Astrocyte (in vitro differentiated cells and primary cell): ENCODE data around the gene NCAPD2. TPM values are rescaled to one million over a fixed set of nuclear protein-coding genes. Genes with fewer than 3 reads are reported as not detected.
A peak's percentile ranks its signal among the peaks of the same experiment; 100 is the strongest.

Source experiments
- DNase-seq: peaks from one replicate; pipeline ENCODE4 v3.0.0-alpha.2; 2010; ENCODE audit warnings: low read depth
- FAIRE-seq: peaks from 2 replicates; lab custom pipeline; 2011; peaks lifted over from hg19 to GRCh38; lab: Jason Lieb, UNC
- H2AFZ ChIP-seq: 2 replicates; pipeline ENCODE4 v1.6.0; 2012; ENCODE audit warnings: low read depth, low read length, inconsistent platforms
- H3K27ac ChIP-seq: 2 replicates; pipeline ENCODE4 v1.5.1; 2011; ENCODE audit warnings: low read depth, low read length, inconsistent platforms
- H3K27me3 ChIP-seq: 2 replicates; pipeline ENCODE4 v1.6.0; 2011; ENCODE audit warnings: low read length, inconsistent platforms; ENCODE audit not compliant: insufficient read depth
- H3K36me3 ChIP-seq: 2 replicates; pipeline ENCODE4 v1.5.1; 2011; ENCODE audit warnings: low read length, inconsistent platforms; ENCODE audit not compliant: insufficient read depth
- H3K4me1 ChIP-seq: 2 replicates; pipeline ENCODE4 v1.5.1; 2011; ENCODE audit warnings: low read length, inconsistent platforms; ENCODE audit not compliant: insufficient read depth
- H3K4me2 ChIP-seq: 2 replicates; pipeline ENCODE4 v1.6.0; 2012; ENCODE audit warnings: low read length, inconsistent platforms
- H3K4me3 ChIP-seq: 2 replicates; pipeline ENCODE4 v1.5.1; 2011; ENCODE audit warnings: low read depth, mild to moderate bottlenecking, low read length, inconsistent platforms; ENCODE audit not compliant: insufficient read depth
- H3K79me2 ChIP-seq: 2 replicates; pipeline ENCODE4 v1.6.0; 2012; ENCODE audit warnings: mild to moderate bottlenecking, low read length, inconsistent platforms; ENCODE audit not compliant: insufficient read depth
- H3K9ac ChIP-seq: 2 replicates; pipeline ENCODE4 v1.6.0; 2012; ENCODE audit warnings: mild to moderate bottlenecking, low read length, inconsistent platforms
- H3K9me3 ChIP-seq: 2 replicates; pipeline ENCODE4 v1.5.1; 2012; ENCODE audit warnings: low read depth, mild to moderate bottlenecking, low read length, inconsistent platforms; ENCODE audit not compliant: insufficient read depth
- H4K20me1 ChIP-seq: 2 replicates; pipeline ENCODE4 v1.6.0; 2012; ENCODE audit warnings: low read length, inconsistent platforms; ENCODE audit not compliant: insufficient read depth
- H3K27ac Mint-ChIP-seq: one replicate; pipeline ENCODE4 v1.8.0; 2021; ENCODE audit warnings: mild to moderate bottlenecking, mixed read lengths; ENCODE audit not compliant: unreplicated experiment
- H3K27me3 Mint-ChIP-seq: one replicate; pipeline ENCODE4 v1.8.0; 2021; ENCODE audit warnings: low read depth, mixed read lengths; ENCODE audit not compliant: unreplicated experiment
- H3K36me3 Mint-ChIP-seq: one replicate; pipeline ENCODE4 v1.8.0; 2021; ENCODE audit warnings: low read depth, mixed read lengths; ENCODE audit not compliant: unreplicated experiment
- H3K4me1 Mint-ChIP-seq: one replicate; pipeline ENCODE4 v1.8.0; 2021; ENCODE audit warnings: low read depth, mixed read lengths; ENCODE audit not compliant: unreplicated experiment
- H3K4me3 Mint-ChIP-seq: one replicate; pipeline ENCODE4 v1.8.0; 2021; ENCODE audit warnings: mild to moderate bottlenecking, moderate library complexity, mixed read lengths; ENCODE audit not compliant: unreplicated experiment
- H3K9me3 Mint-ChIP-seq: one replicate; pipeline ENCODE4 v1.8.0; 2021; ENCODE audit warnings: mild to moderate bottlenecking, mixed read lengths; ENCODE audit not compliant: unreplicated experiment
- EZH2 ChIP-seq: IDR thresholded peaks from 2 replicates; pipeline ENCODE4 v1.6.1; 2012; ENCODE audit warnings: mild to moderate bottlenecking, low read length, inconsistent platforms; ENCODE audit not compliant: insufficient read depth
- total RNA-seq: library from RNA; stranded (reverse); gene quantifications from 2 replicates; pipeline ENCODE4 v1.2.1, GENCODE V29; 2021
- TF ChIP-seq, protein P1 (sequence below): IDR thresholded peaks from 2 replicates; pipeline ENCODE4 v1.5.1; 2011; ENCODE audit warnings: low read depth, mild to moderate bottlenecking, inconsistent platforms, low read length, moderate library complexity; ENCODE audit not compliant: insufficient read depth

Gene NCAPD2
- total RNA-seq, 1 donor from 2014 or later: 18.6 TPM

DNA sequence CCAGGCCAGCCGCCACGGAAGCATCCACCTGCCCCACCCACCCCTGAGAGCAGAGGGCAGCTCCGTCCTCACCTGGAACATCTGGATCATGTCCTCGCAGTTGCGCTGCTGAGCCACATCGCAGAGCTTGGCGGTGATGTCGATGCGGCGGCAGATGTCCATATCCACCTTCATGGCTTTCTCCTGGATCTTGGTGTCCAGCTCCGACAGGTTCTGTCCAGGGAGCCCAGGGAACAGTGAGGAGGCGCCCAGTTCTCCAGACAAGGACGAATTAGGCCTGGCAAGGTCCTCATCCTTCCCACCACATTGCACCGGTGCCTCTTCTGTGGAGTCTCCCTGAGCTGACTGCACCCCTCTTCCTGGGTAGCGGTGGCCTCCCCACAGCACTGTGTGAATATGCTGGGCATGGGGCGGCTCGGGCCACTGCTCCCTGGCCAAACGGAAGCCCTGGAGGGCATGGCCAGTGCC lies 55.8 kb downstream of the NCAPD2 start:
- Histone ChIP-seq H3K4me2 (peak overlapping the region; percentile 82), H3K27me3 (no peaks in the 10 kb centered on the region), H3K27ac (peak overlapping the region; percentile 88), H3K36me3 (peaks cover 8% of the 10 kb centered on the region), H3K79me2 (peaks cover 71% of the 10 kb centered on the region), H3K9ac (peak overlapping the region; percentile 79), H4K20me1 (peaks cover 25% of the 10 kb centered on the region), H3K9me3 (no peaks in the 10 kb centered on the region), H2AFZ (no peak overlapping the region), H3K4me3 (no peak overlapping the region), H3K4me1 (peaks cover 79% of the 10 kb centered on the region)
- Mint-ChIP-seq H3K27me3 (no peaks in the 10 kb centered on the region), H3K9me3 (no peaks in the 10 kb centered on the region), H3K36me3 (peaks cover 17% of the 10 kb centered on the region), H3K4me1 (peaks cover 52% of the 10 kb centered on the region), H3K4me3 (no peak overlapping the region), H3K27ac (peak overlapping the region; percentile 58)
- TF ChIP-seq, protein P1, sequence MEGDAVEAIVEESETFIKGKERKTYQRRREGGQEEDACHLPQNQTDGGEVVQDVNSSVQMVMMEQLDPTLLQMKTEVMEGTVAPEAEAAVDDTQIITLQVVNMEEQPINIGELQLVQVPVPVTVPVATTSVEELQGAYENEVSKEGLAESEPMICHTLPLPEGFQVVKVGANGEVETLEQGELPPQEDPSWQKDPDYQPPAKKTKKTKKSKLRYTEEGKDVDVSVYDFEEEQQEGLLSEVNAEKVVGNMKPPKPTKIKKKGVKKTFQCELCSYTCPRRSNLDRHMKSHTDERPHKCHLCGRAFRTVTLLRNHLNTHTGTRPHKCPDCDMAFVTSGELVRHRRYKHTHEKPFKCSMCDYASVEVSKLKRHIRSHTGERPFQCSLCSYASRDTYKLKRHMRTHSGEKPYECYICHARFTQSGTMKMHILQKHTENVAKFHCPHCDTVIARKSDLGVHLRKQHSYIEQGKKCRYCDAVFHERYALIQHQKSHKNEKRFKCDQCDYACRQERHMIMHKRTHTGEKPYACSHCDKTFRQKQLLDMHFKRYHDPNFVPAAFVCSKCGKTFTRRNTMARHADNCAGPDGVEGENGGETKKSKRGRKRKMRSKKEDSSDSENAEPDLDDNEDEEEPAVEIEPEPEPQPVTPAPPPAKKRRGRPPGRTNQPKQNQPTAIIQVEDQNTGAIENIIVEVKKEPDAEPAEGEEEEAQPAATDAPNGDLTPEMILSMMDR: no peak
- TF ChIP-seq EZH2: no peak
- no peak for DNase-seq
- FAIRE-seq: no peak

DNA sequence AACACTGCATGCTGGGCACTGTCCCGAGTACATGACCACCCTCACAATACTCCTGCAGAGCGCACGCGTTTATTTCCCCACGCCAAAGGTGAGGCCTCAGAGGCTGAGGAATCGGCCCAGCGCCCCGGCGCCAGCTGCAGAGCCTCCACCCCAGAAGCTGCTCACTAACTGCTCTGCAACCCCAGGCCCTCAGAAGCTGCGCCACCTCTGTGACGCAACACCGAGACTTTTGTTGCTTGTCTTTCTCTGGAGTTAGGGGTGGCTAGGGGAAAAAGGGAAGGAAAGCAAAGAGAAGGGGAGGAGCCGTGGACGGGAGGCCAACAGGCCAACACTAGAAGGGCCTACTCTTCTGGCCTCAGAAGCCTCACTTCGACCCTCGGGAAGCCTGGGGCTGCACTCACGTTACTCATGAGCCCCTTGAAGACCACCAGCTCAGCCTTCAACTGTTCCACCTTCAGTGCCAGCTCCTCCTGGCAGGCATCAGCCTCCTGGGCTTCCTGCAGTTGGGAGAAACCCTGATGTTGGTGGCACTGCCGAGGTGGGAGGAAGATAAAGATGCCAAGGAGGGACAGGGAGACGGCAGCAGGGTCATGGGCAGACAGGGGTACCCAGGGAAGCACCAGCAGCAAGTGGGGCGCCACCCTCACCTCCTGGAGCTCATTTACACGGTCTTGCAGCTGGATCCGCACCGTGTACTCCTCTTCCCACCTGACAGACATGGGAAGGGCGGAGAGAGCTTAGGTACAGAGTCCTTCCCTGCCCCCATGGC lies 56.6 kb downstream of the NCAPD2 start:
- Histone ChIP-seq H3K79me2 (peaks cover 75% of the 10 kb centered on the region), H3K4me2 (peak overlapping the region; percentile 98), H3K4me3 (no peak overlapping the region), H3K36me3 (peaks cover 8% of the 10 kb centered on the region), H4K20me1 (peaks cover 31% of the 10 kb centered on the region), H2AFZ (no peak overlapping the region), H3K4me1 (peaks cover 83% of the 10 kb centered on the region), H3K9ac (no peak overlapping the region), H3K27ac (peak overlapping the region; percentile 88), H3K27me3 (no peaks in the 10 kb centered on the region), H3K9me3 (no peaks in the 10 kb centered on the region)
- TF ChIP-seq EZH2: no peak
- TF ChIP-seq, protein P1: no peak
- Mint-ChIP-seq H3K27me3 (no peaks in the 10 kb centered on the region), H3K9me3 (no peaks in the 10 kb centered on the region), H3K4me1 (peaks cover 56% of the 10 kb centered on the region), H3K4me3 (no peak overlapping the region), H3K27ac (peak overlapping the region; percentile 12), H3K36me3 (peaks cover 16% of the 10 kb centered on the region)
- DNase-seq (no peak), FAIRE-seq (no peak)

DNA sequence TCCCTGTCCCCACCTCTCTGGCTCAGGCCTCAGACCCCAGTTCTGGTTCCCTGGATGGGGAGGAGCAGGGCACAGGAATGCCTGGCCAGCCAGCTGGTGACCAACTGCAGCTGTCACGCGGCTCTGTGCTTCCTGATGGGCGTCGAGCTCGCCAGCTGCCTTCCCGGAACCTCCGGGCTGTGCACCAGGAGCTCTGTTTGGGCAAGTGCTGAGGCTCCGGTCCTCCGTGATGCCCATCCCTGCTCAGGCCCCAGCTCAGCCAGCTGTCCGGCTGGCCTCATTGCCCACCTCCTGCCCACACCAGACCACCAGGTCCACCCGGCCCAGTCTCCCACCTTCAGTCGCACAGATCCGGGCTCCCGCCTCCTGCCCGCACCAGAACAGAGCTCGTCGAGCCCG lies 57.2 kb downstream of the NCAPD2 start:
- FAIRE-seq (no peak), DNase-seq (no peak)
- H3K27ac ChIP-seq: peak overlapping the region; percentile 82
- H3K9me3 ChIP-seq: no peaks in the 10 kb centered on the region
- Mint-ChIP-seq H3K4me3 (peak overlapping the region; percentile 74), H3K27ac (peak overlapping the region; percentile 98), H3K27me3 (no peaks in the 10 kb centered on the region), H3K4me1 (peaks cover 55% of the 10 kb centered on the region), H3K36me3 (peaks cover 11% of the 10 kb centered on the region), H3K9me3 (no peaks in the 10 kb centered on the region)
- peak overlapping the region; percentile 75 for H3K9ac ChIP-seq
- peak overlapping the region; percentile 98 for H3K4me2 ChIP-seq
- H3K4me1 ChIP-seq: peaks cover 83% of the 10 kb centered on the region
- peaks cover 31% of the 10 kb centered on the region for H4K20me1 ChIP-seq
- H3K79me2 ChIP-seq: peaks cover 72% of the 10 kb centered on the region
- no peak overlapping the region for H3K4me3 ChIP-seq
- no peaks in the 10 kb centered on the region for H3K27me3 ChIP-seq
- no peak overlapping the region for H2AFZ ChIP-seq
- H3K36me3 ChIP-seq: peaks cover 3% of the 10 kb centered on the region
- TF ChIP-seq, protein P1: no peak
- TF ChIP-seq EZH2: no peak
